ENCODE data around the gene RAC3. TPM values are rescaled to one million over a fixed set of nuclear protein-coding genes. Genes with fewer than 3 reads are reported as not detected.
"Not testable (repeated sequence)": the region's sequence is repeated elsewhere in the genome, so short reads cannot be mapped to it uniquely, and the experiment has no call there.

Gene RAC3
- polyA plus RNA-seq, 12 donors, result 4.0 to 28.9 (median 6.4) TPM; not detected in 1

DNA sequence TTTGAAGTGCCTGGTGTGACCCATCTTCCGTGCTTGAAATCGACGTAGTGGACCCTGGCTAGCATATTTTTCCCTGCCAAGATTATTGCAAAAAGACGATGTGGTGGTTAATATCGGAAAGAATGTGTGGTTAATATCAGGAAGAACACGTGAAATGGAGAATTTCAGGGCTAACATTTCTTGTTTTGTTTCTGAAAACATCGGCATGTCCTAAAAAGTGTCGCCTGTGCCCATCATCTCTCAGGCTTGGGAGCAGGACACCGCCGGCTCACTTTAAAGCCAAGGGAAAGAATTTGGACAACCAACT lies 6.4 kb downstream of the RAC3 start:
- DNase-seq, result no peak

DNA sequence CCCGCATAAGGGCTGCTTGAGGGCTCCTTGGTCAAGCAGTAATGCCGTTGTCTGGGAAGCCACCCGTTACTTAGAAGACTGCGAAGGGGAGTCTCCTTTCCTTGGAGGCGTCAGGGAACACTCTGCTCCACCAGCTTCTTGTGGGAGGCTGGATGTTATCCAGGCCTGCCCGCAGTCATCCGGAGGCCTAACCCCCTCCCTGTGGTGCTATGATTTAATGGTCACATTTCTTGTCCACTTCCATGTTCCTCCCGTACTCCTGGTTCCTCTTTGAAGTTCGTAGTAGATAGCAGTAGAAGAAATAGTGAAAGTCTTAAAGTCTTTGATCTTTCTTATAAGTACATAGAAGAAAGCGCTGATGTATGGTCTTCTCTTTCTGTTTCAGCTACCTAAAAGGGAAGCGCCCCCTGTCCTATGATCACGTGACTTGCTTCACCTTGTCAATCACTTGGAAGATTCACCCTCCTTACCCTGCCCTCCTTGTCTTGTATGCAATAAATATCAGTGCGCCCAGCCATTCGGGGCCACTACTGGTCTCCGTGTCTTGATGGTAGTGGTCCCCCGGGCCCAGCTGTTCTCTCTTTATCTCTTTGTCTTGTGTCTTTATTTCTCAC lies 7.4 kb downstream of the RAC3 start:
- not testable (repeated sequence) for DNase-seq

DNA sequence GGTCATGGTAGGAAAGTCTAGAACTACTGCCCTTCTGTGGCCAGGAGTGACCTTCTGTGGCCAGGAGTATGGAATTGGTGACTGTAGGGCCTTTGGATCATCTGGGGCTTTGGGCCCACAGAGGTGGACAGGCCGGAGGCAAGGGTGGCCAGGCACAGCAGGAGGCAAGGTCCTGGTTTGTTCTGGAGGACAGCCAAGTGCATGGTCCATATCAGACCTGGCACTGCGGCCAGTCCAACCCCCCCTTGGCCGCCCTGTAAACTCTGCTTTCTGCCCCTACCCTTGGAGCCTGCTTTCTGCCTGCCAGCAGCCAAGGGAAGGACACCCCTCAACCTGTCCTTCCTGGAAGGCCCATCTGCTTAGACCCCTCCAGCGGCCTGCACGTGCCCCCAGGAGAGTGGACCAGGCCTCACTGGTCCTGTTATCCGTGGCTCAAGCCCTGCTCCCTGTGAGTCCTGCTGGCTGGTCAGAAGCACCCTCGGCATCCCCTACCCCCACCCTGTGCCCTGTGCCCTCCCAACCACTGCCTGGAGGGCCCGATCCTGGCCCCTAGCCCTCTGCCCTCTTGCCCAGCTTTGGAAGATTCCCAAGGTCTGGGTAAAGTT lies 8.3 kb downstream of the RAC3 start:
- DNase-seq, result no peak

DNA sequence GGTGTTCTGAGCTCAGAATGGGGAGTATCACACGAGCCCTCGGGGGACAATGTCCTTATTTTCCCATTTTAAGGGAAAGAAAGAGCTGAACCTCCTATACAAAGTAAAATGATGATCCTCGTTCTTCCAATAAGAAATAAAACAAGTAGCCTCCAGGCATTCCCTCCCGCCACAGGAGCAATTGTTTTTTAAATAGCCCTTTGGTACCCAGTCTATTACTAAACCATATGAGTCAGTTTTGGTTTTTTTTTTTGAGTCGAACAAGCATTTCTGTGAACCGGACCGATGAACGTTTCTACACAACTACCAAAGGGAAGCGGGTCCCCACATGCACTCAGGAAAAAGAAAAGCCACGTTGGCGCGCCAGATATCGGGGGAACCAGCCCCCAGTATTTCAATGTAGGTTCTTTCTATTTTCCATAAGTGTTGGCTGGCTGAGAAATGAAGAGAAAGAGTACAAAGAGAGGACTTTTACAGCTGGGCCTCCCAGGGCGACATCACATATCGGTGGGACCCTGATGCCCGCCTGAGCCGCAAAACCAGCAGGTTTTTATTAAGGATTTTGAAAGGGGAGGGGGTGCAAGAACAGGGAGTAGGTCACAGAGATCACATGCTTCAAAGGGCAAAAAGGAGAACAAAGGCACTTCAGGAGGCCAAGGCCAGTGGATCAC lies 9.8 kb downstream of the RAC3 start:
- DNase-seq, result no peak

DNA sequence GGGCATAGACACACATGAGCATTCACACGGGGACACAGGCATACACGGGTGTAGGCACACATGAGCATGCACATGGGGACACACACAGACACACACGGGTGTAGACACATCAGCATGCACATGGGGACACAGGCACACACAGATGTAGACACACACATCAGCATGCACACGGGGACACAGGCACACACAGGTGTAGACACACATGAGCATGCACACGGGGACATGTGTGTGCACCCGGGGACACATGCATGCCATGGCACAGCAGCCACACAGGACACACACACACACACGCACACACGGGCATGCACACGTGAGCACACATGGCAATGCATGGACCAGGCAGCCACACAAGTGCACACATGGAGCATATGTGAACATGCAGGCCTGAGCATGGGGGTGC lies 11.2 kb downstream of the RAC3 start:
- DNase-seq, result no peak

DNA sequence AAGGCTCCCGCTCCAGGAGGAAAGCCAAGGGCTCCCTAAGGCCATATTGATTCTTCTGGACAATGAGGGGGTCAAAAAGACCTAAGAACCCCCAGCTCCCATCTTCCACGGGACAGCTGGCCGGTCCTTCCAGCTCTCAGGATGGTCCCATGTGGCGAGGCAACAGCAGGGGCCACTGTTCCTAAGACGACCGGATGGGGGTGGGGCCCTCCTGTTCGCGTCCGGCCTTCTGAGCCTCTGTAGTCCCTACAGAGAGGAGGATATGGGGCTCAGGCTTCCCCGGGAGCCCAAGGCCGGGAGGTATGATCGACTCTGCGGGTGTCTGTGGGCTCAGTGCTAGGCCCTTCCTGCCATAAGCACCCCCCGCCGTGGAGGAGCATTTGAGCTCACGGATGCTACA lies 12.0 kb downstream of the RAC3 start:
- no peak for DNase-seq

DNA sequence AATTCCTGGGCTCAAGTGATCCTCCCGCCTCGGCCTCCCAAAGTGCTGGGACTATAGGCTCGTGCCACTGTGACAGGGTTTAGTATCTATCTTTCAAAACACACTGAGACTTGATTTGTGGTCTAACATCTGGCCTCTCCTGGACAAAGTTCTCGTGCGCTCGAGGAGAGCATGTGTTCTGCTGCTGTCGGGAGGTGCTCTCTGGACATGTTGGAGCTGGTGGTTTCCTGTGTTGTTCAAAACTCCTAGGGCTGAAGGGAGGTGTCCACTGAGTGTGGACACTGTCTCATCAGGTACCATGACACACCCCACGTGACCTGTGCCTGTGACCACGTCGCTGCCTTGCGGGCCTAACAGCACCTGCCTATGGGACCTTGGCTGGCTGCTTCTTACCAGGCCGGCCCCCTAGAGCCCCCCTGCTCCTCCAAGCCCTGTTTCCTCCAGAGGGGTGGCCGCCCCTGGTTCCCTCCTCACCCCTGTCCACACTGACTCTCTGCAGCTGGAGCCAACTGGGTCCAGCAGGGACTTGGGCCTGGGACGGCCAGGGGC lies 14.5 kb downstream of the RAC3 start:
- no peak for DNase-seq

DNA sequence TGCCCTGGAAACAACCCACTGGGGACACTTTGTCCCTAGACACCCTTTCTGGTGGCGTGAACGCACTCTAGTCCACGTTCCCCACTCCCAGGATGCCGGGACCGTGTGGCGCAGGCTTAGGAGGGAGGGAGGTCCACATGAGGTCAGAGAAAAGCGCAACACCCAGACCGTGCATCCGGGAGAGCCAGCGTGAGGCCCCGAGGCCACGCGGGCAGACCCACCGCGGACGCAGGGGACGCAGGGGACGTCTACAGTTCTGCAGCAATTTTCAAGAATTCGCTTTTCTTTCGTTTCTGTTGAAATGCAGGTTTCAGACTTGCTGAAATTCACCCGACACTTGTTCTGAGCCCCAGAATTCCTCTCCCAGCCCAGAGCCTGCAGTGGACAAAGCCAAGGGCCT lies 15.4 kb downstream of the RAC3 start:
- no peak for DNase-seq

DNA sequence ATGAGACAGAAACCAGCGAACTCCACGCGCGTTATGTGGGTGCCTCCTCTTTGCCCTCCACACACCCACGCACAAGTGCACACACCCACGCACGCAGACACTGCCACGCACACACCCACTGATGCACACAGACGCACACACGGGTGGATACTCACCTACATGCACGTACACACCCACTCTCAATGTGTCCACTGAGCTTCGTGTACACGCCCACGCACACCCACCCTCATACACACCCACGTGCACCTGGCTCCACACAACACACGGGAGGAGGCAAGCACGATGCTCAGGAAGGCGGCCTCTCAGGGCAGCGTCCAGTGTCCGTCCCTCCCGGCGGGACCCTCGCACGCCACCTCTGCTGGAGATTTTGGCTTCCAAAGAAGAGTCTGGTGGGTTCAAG lies 15.9 kb downstream of the RAC3 start:
- no peak for DNase-seq

DNA sequence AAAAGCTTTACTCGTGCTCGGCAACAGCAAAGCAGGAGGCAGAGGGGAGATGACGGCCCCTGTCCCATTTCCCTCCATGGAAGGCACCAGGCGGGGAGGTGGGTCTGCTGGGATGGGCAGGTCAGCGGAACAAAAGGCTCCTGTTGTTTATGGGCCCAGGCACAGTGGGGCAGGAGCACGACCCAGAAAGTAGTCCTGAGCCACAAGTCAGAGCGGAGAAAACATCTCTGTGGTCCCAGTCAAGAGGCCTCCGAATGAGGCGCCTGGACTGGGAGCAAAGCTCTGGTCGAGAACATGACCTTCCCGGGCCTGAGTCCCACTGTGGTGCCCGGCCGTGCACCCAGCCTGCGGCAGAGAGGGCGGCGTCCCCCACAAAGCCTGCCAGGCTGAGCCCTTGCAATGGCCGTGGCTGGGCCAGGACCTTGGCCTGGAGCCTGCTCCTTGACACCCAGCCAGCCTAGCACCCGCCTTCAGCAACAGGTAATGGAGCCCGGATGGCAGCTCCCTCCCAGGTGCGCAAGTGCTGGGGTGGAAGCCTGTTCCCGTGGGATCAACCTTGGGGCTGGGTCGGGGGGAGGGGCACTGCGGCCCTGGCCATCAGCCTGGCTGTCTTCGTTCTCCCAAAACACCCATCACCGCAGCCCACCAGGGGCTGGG lies 16.6 kb downstream of the RAC3 start:
- no peak for DNase-seq

DNA sequence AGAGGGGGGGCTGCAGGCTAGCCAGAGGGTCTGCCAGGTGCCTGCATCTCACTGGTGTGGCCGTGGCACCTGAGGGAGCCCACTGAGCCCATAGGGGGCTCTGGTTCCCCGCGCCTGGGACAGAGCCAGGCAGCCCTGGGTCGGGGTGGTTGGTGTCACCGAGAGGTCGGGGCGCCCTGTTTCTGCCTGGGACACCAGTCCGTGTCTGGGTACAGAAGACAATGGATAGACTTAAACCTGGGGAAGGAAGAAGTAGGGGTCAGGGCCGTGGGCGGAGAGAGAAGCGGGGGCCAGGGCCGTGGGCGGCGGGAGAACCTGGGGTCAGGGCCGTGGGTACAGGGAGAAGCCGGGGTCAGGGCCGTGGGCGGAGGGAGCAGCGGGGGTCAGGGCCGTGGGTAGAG lies 17.1 kb downstream of the RAC3 start:
- DNase-seq, result no peak

DNA sequence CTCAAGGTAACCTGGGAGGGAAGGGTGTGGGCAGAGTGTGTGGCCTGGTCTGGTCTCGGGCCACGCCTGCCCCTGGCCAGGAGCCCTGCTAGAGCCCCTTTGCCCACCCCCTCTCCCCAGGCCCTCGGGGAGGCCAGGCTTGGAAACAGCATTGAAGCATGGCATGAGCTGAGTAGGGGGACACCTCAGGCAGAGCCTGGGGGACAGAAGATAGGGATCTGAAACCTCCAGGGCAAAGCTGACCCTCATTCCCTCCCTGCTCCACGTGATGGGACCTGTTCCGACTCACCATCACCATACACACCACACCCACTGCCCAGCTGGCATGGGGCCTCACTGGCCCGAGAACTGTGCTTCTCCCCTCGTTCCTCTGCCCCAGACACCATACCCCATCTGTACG lies 17.6 kb downstream of the RAC3 start:
- no peak for DNase-seq

DNA sequence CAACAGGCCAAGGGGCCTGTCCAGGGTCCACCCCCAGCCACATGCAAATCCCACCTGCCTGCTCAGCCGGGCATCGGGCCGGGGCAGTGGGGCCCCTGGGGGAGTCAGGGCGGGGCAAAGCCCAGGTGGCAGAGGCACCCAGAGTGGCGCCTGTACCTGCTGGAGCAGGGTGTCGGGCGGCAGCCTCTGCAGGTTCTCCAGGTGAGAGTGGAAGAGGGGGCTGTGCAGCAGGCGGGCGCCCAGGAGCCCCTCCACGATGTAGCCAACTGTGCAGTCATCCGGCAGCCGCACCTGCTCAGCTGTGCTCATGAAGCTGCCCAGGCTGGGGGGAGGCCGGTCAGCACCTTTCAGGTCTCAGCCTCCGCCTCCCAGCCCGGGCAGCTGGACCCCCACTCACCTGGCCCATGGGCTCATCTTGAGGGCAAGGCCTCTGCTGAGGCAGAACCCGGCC lies 18.1 kb downstream of the RAC3 start:
- DNase-seq, result no peak

DNA sequence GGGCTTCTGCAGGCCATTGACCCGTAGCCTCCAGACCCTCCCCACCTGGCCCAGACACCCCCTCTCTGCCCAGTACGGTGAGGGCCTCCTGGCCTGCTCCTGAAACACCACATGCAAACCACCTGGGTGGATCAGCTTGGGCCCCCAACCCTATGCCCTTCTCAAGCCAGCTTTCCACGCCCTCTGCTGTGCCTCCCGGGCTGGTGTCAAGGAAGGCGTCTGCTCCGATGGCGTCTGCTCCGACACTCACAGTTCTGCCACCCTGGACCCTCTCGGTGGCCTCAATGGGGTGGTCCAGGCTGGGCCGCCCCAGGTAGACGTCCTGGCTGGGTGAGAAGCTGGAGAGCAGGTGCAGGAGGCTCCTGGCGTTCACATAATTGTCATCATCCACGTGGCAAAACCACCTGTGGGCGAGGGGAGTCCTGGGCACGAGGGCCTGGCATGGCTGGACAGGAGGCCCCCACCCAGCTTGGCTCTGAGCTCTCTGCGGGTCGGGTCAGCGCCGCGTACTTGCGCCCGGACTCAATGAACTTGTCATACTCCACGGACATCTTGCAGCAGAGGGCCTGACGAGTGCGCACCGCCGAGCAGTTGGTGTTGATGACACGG lies 18.8 kb downstream of the RAC3 start:
- DNase-seq, result no peak

DNA sequence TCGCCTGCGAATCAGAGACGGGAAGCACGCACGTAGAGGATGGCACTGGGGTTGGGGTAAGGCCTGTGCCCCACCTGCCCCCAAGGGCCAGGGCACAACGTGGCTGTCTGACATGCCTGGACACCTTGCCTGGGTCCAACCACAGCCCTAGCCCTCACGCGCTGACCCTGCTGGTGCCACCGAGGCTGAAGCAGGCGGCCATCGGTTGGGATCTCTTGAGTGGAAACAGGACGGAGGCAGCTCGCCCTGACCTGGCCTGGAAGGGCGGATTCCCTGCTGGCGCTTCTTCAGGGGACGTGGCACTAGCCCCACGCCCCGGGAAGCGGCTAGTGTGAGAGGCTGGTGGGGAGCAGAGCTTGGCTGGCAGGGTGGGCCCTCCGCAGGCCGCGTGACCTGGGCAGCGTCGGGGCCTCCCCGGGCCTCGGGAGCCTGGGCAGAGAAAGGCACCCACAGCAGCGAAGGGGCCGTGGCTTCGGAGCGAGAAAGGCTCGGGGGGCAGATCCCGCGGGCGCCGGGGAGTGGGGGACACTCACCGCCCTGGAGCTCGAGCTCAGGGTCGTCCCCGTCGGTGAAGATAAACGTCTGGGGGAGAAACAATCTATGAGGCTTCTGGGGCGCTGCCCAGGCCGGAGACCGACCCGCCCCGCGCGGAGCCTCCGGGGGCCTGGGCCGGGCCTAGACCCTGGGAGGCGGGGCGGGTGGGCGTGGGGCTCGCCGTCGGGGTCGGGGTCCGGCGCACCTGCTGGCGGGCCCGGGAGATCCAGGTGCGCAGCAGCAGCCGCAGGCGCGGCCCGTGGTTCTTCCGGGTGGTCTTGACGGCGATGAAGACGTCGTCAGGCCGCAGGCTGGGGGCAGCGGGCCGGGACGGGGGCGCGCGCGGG lies 19.5 kb downstream of the RAC3 start:
- DNase-seq, result no peak

DNA sequence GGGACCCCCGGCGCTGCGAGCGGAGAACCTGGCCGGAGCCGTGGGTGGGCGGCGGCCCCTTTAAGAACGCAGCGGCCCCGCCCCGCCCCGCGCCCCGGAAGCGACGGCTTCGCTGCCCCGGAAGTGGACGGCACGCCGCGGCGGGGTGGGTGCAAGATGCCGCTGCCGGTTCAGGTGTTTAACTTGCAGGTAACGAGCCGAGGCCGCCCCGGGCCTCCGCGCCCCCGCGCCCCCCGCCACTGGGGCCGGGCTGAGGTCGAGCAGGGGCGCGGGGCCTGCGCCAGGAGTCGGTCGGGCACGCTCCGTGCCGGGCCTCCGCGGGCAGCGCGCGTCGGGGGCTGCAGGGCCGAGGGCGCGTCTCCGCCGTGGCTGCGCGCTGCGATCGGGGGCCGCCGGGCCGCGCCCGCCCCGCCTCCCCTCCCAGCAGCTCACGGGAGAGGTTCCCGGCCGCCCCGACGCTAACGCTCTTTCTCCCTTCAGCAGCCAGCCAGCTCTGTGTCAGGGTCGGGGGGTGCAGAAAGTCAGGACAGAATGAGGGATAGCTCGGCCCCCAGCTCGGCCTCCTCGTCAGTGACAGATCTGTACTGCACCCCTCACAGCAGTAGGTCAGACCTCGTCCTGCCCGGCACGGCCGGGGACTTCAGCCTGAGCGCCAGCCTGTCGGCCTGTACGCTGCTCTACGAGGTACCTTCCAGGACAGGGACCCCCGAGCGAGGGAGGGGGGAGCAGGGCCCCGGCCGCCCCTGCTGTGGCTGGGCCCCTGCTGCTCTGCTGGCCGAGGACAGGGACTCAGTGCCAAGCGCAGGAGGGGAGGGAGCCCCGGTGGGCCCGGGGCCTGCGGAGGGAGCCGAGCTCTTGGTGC lies 20.5 kb downstream of the RAC3 start, which contains the start of the genes GPS1 and RFNG:
Gene GPS1 (plus strand): TSS at position 123 of the 862 bp plus-strand sequence. CDS start 34 bp downstream, at position 157.
Gene RFNG (minus strand): TSS at position 36 of the 862 bp plus-strand sequence. CDS start 45 bp downstream, outside the sequence.
- DNase-seq, result peak; percentile 60

DNA sequence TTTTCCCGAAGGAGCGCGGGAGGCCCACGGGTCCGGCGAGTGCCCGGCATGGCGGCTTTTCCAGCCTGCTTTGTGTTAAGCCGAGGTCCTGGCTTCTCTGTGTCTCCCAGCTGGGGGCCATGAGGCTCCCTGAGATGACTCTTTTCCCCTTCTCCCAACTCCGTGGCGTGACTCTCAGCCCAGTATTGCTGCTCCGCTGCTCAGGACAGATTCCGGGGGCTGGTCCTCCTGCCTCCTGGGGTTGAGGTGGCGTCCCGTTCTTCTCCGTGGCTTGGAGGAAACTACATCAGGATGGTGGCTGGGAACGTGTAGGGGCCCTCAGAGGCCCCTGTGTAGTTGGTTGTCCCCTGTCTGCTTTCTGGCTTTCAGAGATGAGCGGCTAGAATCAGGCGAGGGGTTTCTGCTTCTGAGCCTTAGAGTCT lies 21.2 kb downstream of the RAC3 start:
- DNase-seq, result no peak

DNA sequence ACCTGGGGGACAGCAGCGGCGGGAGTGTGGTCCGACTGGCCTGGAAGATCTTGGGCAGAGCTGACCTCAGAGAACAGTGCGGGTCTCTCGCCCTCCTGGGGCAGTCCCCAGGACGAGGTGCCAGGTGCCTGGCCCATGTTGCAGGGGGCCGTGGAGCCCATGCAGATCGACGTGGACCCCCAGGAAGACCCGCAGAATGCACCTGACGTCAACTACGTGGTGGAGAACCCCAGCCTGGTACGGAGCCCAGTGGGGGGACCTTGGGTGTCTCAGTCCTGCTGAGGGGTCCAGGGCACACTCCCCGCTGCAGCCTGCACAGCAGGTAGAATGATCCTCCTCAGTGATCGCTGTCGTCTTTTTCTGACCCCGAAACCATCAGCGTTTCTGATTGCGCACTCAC lies 21.7 kb downstream of the RAC3 start:
- no peak for DNase-seq

DNA sequence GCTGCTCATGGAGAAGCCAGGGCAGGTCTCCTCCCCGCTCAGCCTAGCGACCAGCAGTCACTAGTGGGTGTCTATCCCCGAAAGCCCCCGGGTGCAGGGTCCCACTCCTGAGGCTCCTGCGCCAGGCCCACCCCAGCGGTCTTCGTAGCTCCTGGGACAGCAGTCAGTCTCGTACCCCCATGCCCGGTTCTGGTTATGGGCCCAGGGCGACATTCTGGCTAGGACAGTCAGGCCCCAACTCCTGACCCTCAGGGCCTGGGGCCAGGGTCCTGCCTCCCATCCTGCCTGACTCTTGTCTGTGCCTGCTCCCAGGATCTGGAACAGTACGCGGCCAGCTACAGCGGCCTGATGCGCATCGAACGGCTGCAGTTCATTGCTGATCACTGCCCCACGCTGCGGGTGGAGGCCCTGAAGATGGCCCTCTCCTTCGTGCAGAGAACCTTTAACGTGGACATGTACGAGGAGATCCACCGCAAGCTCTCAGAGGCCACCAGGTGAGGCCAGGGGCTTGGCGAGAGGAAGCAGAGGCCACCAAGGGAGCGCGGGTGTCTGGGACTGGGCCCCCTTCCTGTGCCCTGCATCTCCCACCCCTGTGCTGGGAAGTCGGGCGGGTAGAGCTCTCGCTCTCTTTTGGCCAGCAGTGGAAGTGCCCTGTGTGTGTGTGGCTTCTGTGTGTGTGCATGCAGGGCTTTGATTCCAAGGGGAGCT lies 22.2 kb downstream of the RAC3 start:
- no peak for DNase-seq
